Smooth muscle cell (in vitro differentiated cells): ENCODE results near the gene CDKL1. TPM values are rescaled to one million over a fixed set of nuclear protein-coding genes. Genes with fewer than 3 reads are reported as not detected.

ENCODE experiments used
- DNase-seq: peaks from one replicate; lab custom pipeline; 2025; ENCODE audit not compliant: unreplicated experiment; lab: John Stamatoyannopoulos, UW
- H2AFZ ChIP-seq: fragments of 200-600 bp; sonication (generic); 2 replicates; pipeline ENCODE4 v1.6.0; 2016; ENCODE audit warnings: antibody characterized with exemption, low read depth, mild to moderate bottlenecking
- H3F3A ChIP-seq: fragments of 200-600 bp; sonication (generic); 2 replicates; pipeline ENCODE4 v1.6.0; 2017; ENCODE audit warnings: antibody characterized with exemption, low read depth
- H3K27ac ChIP-seq: fragments of 200-600 bp; sonication (generic); 2 replicates; pipeline ENCODE4 v1.5.1; 2016; ENCODE audit warnings: low read depth, mild to moderate bottlenecking
- H3K27me3 ChIP-seq: fragments of 200-600 bp; sonication (generic); 2 replicates; pipeline ENCODE4 v1.6.1; 2016; ENCODE audit warnings: low read depth, mild to moderate bottlenecking
- H3K36me3 ChIP-seq: fragments of 200-600 bp; sonication (generic); 2 replicates; pipeline ENCODE4 v1.5.1; 2016; ENCODE audit warnings: low read depth
- H3K4me1 ChIP-seq: fragments of 200-600 bp; sonication (generic); 2 replicates; pipeline ENCODE4 v1.5.1; 2016; ENCODE audit warnings: low read depth
- H3K4me2 ChIP-seq: fragments of 200-600 bp; sonication (generic); 2 replicates; pipeline ENCODE4 v1.6.0; 2016; ENCODE audit warnings: mild to moderate bottlenecking
- H3K4me3 ChIP-seq: fragments of 200-600 bp; sonication (generic); 2 replicates; pipeline ENCODE4 v1.5.1; 2016; ENCODE audit warnings: mild to moderate bottlenecking
- H3K79me2 ChIP-seq: fragments of 200-600 bp; sonication (generic); 2 replicates; pipeline ENCODE4 v1.6.0; 2016; ENCODE audit warnings: low read depth, mild to moderate bottlenecking
- H3K9ac ChIP-seq: fragments of 200-600 bp; sonication (generic); 2 replicates; pipeline ENCODE4 v1.6.0; 2016; ENCODE audit warnings: low read depth
- H3K9me3 ChIP-seq: fragments of 200-600 bp; sonication (generic); replicated peaks from 2 replicates; pipeline ENCODE4 v1.5.1; 2016; ENCODE audit warnings: low read depth
- H4K20me1 ChIP-seq: fragments of 200-600 bp; sonication (generic); 2 replicates; pipeline ENCODE4 v1.6.0; 2016; ENCODE audit warnings: low read depth
- WGBS: methylation state at CpG from one replicate; pipeline ENCODE4 v1.1.7; 2016; ENCODE audit warnings: low lambda C conversion rate; 5-methylcytosine and 5-hydroxymethylcytosine counted together
- polyA plus RNA-seq: library from polyadenylated mRNA; unstranded; fragments of >200 nt; fragmentation: Nextera tagmentation; extraction: Ambion mirVana; gene quantifications from 2 replicates; pipeline ENCODE4 v1.2.1, GENCODE V29; 2016
- total RNA-seq: library from RNA; depleted of rRNA; stranded (reverse); fragments of >200 nt; gene quantifications from 2 replicates; pipeline ENCODE4 v1.2.3, GENCODE V29; 2014
- TF ChIP-seq, protein P1 (sequence below): fragments of 200-600 bp; sonication (generic); IDR thresholded peaks from 2 replicates; pipeline ENCODE4 v1.5.1; 2017; ENCODE audit warnings: borderline replicate concordance, mild to moderate bottlenecking, antibody characterized with exemption; ENCODE audit not compliant: insufficient read depth, poor library complexity, severe bottlenecking

CDKL1 gene
- total and polyA plus RNA-seq, 2 experiments from 2014 or later: 1.6 to 4.9 TPM

- H2AFZ ChIP-seq: peak overlapping the region; percentile 2
- H3F3A ChIP-seq: peaks cover 25% of the 10 kb centered on the region
- H3K4me3 ChIP-seq: no peak overlapping the region
- no peaks in the 10 kb centered on the region for H3K79me2 ChIP-seq
- H3K4me2 ChIP-seq: peak overlapping the region; percentile 20
- peak overlapping the region; percentile 49 for H3K27ac ChIP-seq
- H3K4me1 ChIP-seq: peaks cover 37% of the 10 kb centered on the region
- H3K27me3 ChIP-seq: no peaks in the 10 kb centered on the region
- H3K36me3 ChIP-seq: no peaks in the 10 kb centered on the region
- TF ChIP-seq, protein P1, sequence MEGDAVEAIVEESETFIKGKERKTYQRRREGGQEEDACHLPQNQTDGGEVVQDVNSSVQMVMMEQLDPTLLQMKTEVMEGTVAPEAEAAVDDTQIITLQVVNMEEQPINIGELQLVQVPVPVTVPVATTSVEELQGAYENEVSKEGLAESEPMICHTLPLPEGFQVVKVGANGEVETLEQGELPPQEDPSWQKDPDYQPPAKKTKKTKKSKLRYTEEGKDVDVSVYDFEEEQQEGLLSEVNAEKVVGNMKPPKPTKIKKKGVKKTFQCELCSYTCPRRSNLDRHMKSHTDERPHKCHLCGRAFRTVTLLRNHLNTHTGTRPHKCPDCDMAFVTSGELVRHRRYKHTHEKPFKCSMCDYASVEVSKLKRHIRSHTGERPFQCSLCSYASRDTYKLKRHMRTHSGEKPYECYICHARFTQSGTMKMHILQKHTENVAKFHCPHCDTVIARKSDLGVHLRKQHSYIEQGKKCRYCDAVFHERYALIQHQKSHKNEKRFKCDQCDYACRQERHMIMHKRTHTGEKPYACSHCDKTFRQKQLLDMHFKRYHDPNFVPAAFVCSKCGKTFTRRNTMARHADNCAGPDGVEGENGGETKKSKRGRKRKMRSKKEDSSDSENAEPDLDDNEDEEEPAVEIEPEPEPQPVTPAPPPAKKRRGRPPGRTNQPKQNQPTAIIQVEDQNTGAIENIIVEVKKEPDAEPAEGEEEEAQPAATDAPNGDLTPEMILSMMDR: no peak
- WGBS: 92% methylated on average over 1 of the region's 1 CpG
- H3K9ac ChIP-seq: no peak overlapping the region
- H4K20me1 ChIP-seq: no peaks in the 10 kb centered on the region
- H3K9me3 ChIP-seq: no peaks in the 10 kb centered on the region
- DNase-seq: no peak
Measured at GRCh38 chr14:50347521-50347920, 49.2 kb downstream of the CDKL1 start.

- 50% methylated on average over 6 of the region's 6 CpGs for WGBS
- TF ChIP-seq, protein P1: no peak
Measured at GRCh38 chr14:50345846-50346422, 50.7 kb downstream of the CDKL1 start.

DNA sequence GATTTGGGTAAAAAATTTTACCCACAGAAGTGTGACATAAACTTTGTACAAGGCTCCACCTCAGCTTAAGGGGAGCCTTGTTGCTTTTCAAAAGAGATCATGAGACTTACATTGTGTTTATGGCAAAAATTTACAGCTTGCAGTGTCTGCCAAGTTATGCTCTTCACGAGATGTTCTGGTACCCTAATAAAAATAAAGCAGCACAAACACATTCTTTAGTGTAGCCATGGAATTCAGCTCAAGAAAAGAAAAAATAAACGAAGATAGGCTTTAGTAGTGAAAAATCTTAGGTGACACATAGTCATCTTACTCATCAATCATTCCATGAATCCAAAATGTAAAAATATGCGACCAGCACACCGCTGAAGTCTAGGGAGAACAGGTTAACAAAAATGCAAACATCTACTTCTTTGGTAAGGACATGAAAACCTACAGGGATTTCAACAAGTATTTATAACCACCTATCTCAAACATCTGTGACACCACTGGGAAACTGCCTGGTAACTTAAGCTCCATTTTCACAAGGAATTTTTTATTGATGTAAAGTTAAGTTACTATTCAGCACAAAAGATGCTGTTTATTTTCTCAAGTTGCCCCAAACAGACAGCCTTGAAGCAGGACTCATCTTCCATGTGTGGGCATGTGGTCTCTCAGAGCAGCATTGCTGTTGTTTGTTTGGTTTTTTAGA is 51.7 kb downstream of the CDKL1 start:
- peaks cover 36% of the 10 kb centered on the region for H3K4me1 ChIP-seq
- H3K27ac ChIP-seq: peak overlapping the region; percentile 69
- 44% methylated on average over 4 of the region's 4 CpGs for WGBS
- peak overlapping the region; percentile 4 for H3K4me2 ChIP-seq
- no peaks in the 10 kb centered on the region for H3K36me3 ChIP-seq
- no peaks in the 10 kb centered on the region for H3K27me3 ChIP-seq
- H2AFZ ChIP-seq: no peak overlapping the region
- H3F3A ChIP-seq: peaks cover 28% of the 10 kb centered on the region
- H3K9me3 ChIP-seq: no peaks in the 10 kb centered on the region
- H3K9ac ChIP-seq: no peak overlapping the region
- no peaks in the 10 kb centered on the region for H3K79me2 ChIP-seq
- DNase-seq: no peak
- TF ChIP-seq, protein P1: no peak
- H4K20me1 ChIP-seq: no peaks in the 10 kb centered on the region
- H3K4me3 ChIP-seq: no peak overlapping the region

More at GRCh38 chr14:50345846-50346422, 50.7 kb downstream of the CDKL1 start:
- Histone ChIP-seq H3K27me3 (no peaks in the 10 kb centered on the region), H3K79me2 (no peaks in the 10 kb centered on the region), H3K9me3 (no peaks in the 10 kb centered on the region), H2AFZ (no peak overlapping the region), H3F3A (peaks cover 28% of the 10 kb centered on the region), H4K20me1 (no peaks in the 10 kb centered on the region), H3K9ac (no peak overlapping the region), H3K36me3 (no peaks in the 10 kb centered on the region), H3K27ac (peak overlapping the region; percentile 69), H3K4me3 (no peak overlapping the region), H3K4me1 (peaks cover 36% of the 10 kb centered on the region), H3K4me2 (peak overlapping the region; percentile 27)
- no peak for DNase-seq
